H1 (cell line): Measurements from ENCODE around the gene RND2. TPM values are rescaled to one million over a fixed set of nuclear protein-coding genes. Genes with fewer than 3 reads are reported as not detected.

Source experiments
- CTCF ChIA-PET: fragments of 300-600 bp; sonication (Branson Sonifier 250); formaldehyde crosslinking; loops from one replicate; lab custom pipeline; 2021; ENCODE audit not compliant: partially characterized antibody; lab: Charles Lee
- POLR2A ChIA-PET: fragments of 300-600 bp; sonication (Branson Sonifier 250); formaldehyde crosslinking; loops from one replicate; lab custom pipeline; 2021; ENCODE audit warnings: inconsistent platforms; ENCODE audit not compliant: partially characterized antibody; lab: Charles Lee
- DNase-seq, 2 experiments: peaks; one replicate each; pipeline versions ENCODE4 v3.0.0 to v3.0.0-alpha.2; 2010 to 2022; ENCODE audit warnings: low spot score in 2 of 2, low read depth in 1 of 2, mixed read lengths in 1 of 2
- FAIRE-seq: peaks from 2 replicates; lab custom pipeline; 2011; peaks lifted over from hg19 to GRCh38; lab: Jason Lieb, UNC
- H2AFZ ChIP-seq: 2 replicates; pipeline ENCODE4 v1.8.1; 2012; ENCODE audit warnings: low read length, inconsistent platforms
- H2AK5ac ChIP-seq: 2 replicates; pipeline ENCODE4 v1.6.1; 2013; ENCODE audit warnings: low read depth, low read length
- H2BK120ac ChIP-seq: replicated peaks from 2 replicates; pipeline ENCODE3; 2013; ENCODE audit warnings: low read depth, low read length, inconsistent platforms
- H2BK12ac ChIP-seq: 2 replicates; pipeline ENCODE4 v1.6.1; 2013; ENCODE audit warnings: low read depth, low read length
- H2BK15ac ChIP-seq: 2 replicates; pipeline ENCODE4 v1.6.1; 2013; ENCODE audit warnings: low read length
- H2BK20ac ChIP-seq: 2 replicates; pipeline ENCODE4 v1.6.1; 2013; ENCODE audit warnings: low read length
- H2BK5ac ChIP-seq: 2 replicates; pipeline ENCODE4 v1.6.1; 2013; ENCODE audit warnings: low read depth, low read length
- H3K14ac ChIP-seq: 2 replicates; pipeline ENCODE4 v1.6.1; 2013; ENCODE audit warnings: inconsistent platforms; ENCODE audit not compliant: insufficient read length
- H3K18ac ChIP-seq: 2 replicates; pipeline ENCODE4 v1.6.1; 2013; ENCODE audit warnings: low read length; ENCODE audit errors: extremely low read depth
- H3K23ac ChIP-seq: 2 replicates; pipeline ENCODE4 v1.6.1; 2013; ENCODE audit warnings: inconsistent platforms; ENCODE audit not compliant: insufficient read length
- H3K23me2 ChIP-seq: 2 replicates; pipeline ENCODE4 v1.6.1; 2013; ENCODE audit warnings: low read depth, low read length
- H3K27ac ChIP-seq: 2 replicates; pipeline ENCODE4 v1.6.1; 2011; ENCODE audit warnings: low read depth, low read length, inconsistent platforms
- H3K27me3 ChIP-seq, 4 experiments: replicated peaks in 1 of 4; 1 replicate in 1 of 4; 2 replicates in 3 of 4; pipeline versions ENCODE4 v1.6.1 to v1.8.1; 2011 to 2013; ENCODE audit warnings: low read length in 3 of 4, mild to moderate bottlenecking in 3 of 4, inconsistent platforms in 2 of 4, mixed read lengths in 2 of 4, moderate library complexity in 1 of 4; ENCODE audit not compliant: control insufficient read depth in 3 of 4, insufficient read depth in 3 of 4; ENCODE audit errors: extremely low read depth in 1 of 4
- H3K36me3 ChIP-seq, 4 experiments: 2 replicates each; pipeline versions ENCODE4 v1.6.1 to v1.8.1; 2011 to 2013; ENCODE audit warnings: mild to moderate bottlenecking in 4 of 4, low read length in 3 of 4, moderate library complexity in 2 of 4, control low read depth in 1 of 4, inconsistent platforms in 1 of 4; ENCODE audit not compliant: insufficient read depth in 4 of 4, control insufficient read depth in 2 of 4
- H3K4ac ChIP-seq: replicated peaks from 2 replicates; pipeline ENCODE3; 2013; ENCODE audit warnings: low read length, low read depth, mixed read lengths, inconsistent platforms; ENCODE audit not compliant: insufficient read length
- H3K4me1 ChIP-seq, 4 experiments: replicated peaks in 1 of 4; 1 replicate in 1 of 4; 2 replicates in 3 of 4; pipeline versions ENCODE4 v1.6.1 to v1.8.1; 2011 to 2013; ENCODE audit warnings: low read length in 3 of 4, inconsistent platforms in 2 of 4, mixed read lengths in 1 of 4; ENCODE audit not compliant: insufficient read depth in 4 of 4, control insufficient read depth in 3 of 4
- H3K4me2 ChIP-seq, 2 experiments: 2 replicates each; pipeline versions ENCODE4 v1.6.1 to v1.8.1; 2011 to 2013; ENCODE audit warnings: low read depth in 2 of 2, low read length in 2 of 2, control low read depth in 1 of 2, inconsistent platforms in 1 of 2, mild to moderate bottlenecking in 1 of 2; ENCODE audit not compliant: insufficient read depth in 1 of 2
- H3K4me3 ChIP-seq, 4 experiments: fragments of 200-600, 300-600 bp in 1 of 4; sonication (generic), shearing (Covaris generic), sonication (Bioruptor Twin) in 1 of 4; 2 replicates each; pipeline versions ENCODE4 v1.5.1 to v1.8.1; 2011 to 2016; ENCODE audit warnings: low read length in 4 of 4, low read depth in 3 of 4, control low read depth in 2 of 4, inconsistent platforms in 2 of 4, mild to moderate bottlenecking in 2 of 4, mixed read lengths in 1 of 4, moderate library complexity in 1 of 4; ENCODE audit not compliant: insufficient read depth in 2 of 4; ENCODE audit errors: extremely low read depth in 1 of 4
- H3K56ac ChIP-seq: replicated peaks from 2 replicates; pipeline ENCODE3; 2013; ENCODE audit warnings: low read depth, mild to moderate bottlenecking, mixed read lengths, low read length, inconsistent platforms; ENCODE audit not compliant: insufficient read length
- H3K79me1 ChIP-seq: 2 replicates; pipeline ENCODE4 v1.6.1; 2013; ENCODE audit warnings: low read depth, low read length, control low read depth
- H3K79me2 ChIP-seq, 2 experiments: 2 replicates each; pipeline versions ENCODE4 v1.6.1 to v1.8.1; 2012 to 2013; ENCODE audit warnings: low read length in 2 of 2, mild to moderate bottlenecking in 2 of 2, inconsistent platforms in 1 of 2; ENCODE audit not compliant: insufficient read depth in 2 of 2, control insufficient read depth in 1 of 2
- H3K9ac ChIP-seq, 4 experiments: replicated peaks in 1 of 4; 1 replicate in 1 of 4; 2 replicates in 3 of 4; pipeline versions ENCODE4 v1.6.1 to v1.8.1; 2011 to 2013; ENCODE audit warnings: low read depth in 3 of 4, low read length in 3 of 4, control low read depth in 2 of 4, mild to moderate bottlenecking in 2 of 4, moderate library complexity in 2 of 4, inconsistent platforms in 1 of 4; ENCODE audit errors: extremely low read depth in 1 of 4
- H3K9me3 ChIP-seq, 2 experiments: 2 replicates each; pipeline versions ENCODE4 v1.6.1 to v1.8.1; 2012 to 2013; ENCODE audit warnings: mild to moderate bottlenecking in 2 of 2, moderate library complexity in 2 of 2, control low read depth in 1 of 2, inconsistent platforms in 1 of 2, low read depth in 1 of 2, low read length in 1 of 2, mixed read lengths in 1 of 2; ENCODE audit not compliant: insufficient read depth in 2 of 2
- H4K20me1 ChIP-seq, 2 experiments: replicated peaks in 1 of 2; 2 replicates each; pipeline versions ENCODE3 to v1.8.1; 2011 to 2013; ENCODE audit warnings: inconsistent platforms in 2 of 2, low read length in 2 of 2, mild to moderate bottlenecking in 1 of 2; ENCODE audit not compliant: insufficient read depth in 2 of 2, control insufficient read depth in 1 of 2
- H4K5ac ChIP-seq: 2 replicates; pipeline ENCODE4 v1.6.1; 2013; ENCODE audit warnings: low read length, low read depth, mixed read lengths, inconsistent platforms; ENCODE audit not compliant: insufficient read length
- H4K8ac ChIP-seq: 2 replicates; pipeline ENCODE4 v1.8.0; 2013; ENCODE audit warnings: mild to moderate bottlenecking, moderate library complexity, low read length, inconsistent platforms; ENCODE audit not compliant: insufficient read depth; ENCODE audit errors: extremely low read depth
- H4K91ac ChIP-seq: replicated peaks from 2 replicates; pipeline ENCODE3; 2013; ENCODE audit warnings: low read length, mixed read lengths, inconsistent platforms; ENCODE audit not compliant: insufficient read length
- ASH2L ChIP-seq: fragments of 200-600, 300-600 bp; sonication (generic); IDR thresholded peaks from one replicate; pipeline ENCODE4 v1.7.1; 2017; ENCODE audit warnings: low read length
- BRCA1 ChIP-seq: IDR thresholded peaks from 2 replicates; pipeline ENCODE4 v1.6.1; 2012; ENCODE audit warnings: low read depth, low read length, improper control_type of control experiment
- EGR1 ChIP-seq: IDR thresholded peaks from 2 replicates; pipeline ENCODE4 v1.6.1; 2011; ENCODE audit warnings: low read depth, low read length, borderline replicate concordance
- EZH2 ChIP-seq: fragments of 200-600 bp; sonication (generic); IDR thresholded peaks from 2 replicates; pipeline ENCODE4 v1.7.1; 2012; ENCODE audit warnings: low read depth, mild to moderate bottlenecking, moderate library complexity, low read length, inconsistent platforms; ENCODE audit not compliant: severe bottlenecking
- GABPA ChIP-seq: IDR thresholded peaks from 2 replicates; pipeline ENCODE4 v1.6.1; 2011; ENCODE audit warnings: mild to moderate bottlenecking, low read length, moderate library complexity, borderline replicate concordance; ENCODE audit not compliant: insufficient read depth
- GTF2F1 ChIP-seq: IDR thresholded peaks from 2 replicates; pipeline ENCODE4 v1.6.1; 2012; ENCODE audit warnings: low read depth, low read length, improper control_type of control experiment, borderline replicate concordance
- HDAC2 ChIP-seq, 2 experiments: fragments of 300-600 bp in 1 of 2; sonication (generic) in 1 of 2; IDR thresholded peaks; 2 replicates each; pipeline ENCODE4 v1.6.1; 2011 to 2012; ENCODE audit warnings: low read depth in 2 of 2, low read length in 2 of 2, mild to moderate bottlenecking in 2 of 2, moderate library complexity in 2 of 2, borderline replicate concordance in 1 of 2, inconsistent platforms in 1 of 2
- JUND ChIP-seq: IDR thresholded peaks from 2 replicates; pipeline ENCODE4 v1.6.1; 2011; ENCODE audit warnings: mild to moderate bottlenecking, improper control_type of control experiment, low read length
- MAFK ChIP-seq: IDR thresholded peaks from 2 replicates; pipeline ENCODE4 v1.6.1; 2012; ENCODE audit warnings: low read depth, mild to moderate bottlenecking, improper control_type of control experiment, low read length
- NANOG ChIP-seq: IDR thresholded peaks from 2 replicates; pipeline ENCODE4 v1.6.1; 2011; ENCODE audit warnings: low read length, low read depth, mild to moderate bottlenecking, inconsistent platforms; ENCODE audit not compliant: insufficient read depth, poor library complexity, severe bottlenecking
- WGBS, 2 experiments: shearing (Covaris generic) in 1 of 2; methylation state at CpG; one replicate each; pipeline versions ENCODE4 v1.1.6 to v1.1.7; 2013 to 2015; ENCODE audit warnings: low lambda C conversion rate in 2 of 2, mixed read lengths in 2 of 2, inconsistent platforms in 1 of 2, low coverage in 1 of 2, missing lambda C conversion rate in 1 of 2; ENCODE audit not compliant: insufficient replicate concordance in 2 of 2, insufficient coverage in 1 of 2, insufficient read length in 1 of 2; ENCODE audit errors: extremely low coverage in 1 of 2, missing lambda C conversion rate in 1 of 2; 5-methylcytosine and 5-hydroxymethylcytosine counted together
- polyA plus RNA-seq, 7 experiments: library from polyadenylated mRNA; depleted of rRNA in 3 of 7; stranded (reverse) in 5 of 7; unstranded in 2 of 7; fragments of >200 nt in 5 of 7; fragments of 200-250 nt in 2 of 7; gene quantifications; 1 replicate in 5 of 7; 2 replicates in 1 of 7; 4 replicates in 1 of 7; pipeline versions ENCODE4 v1.2.1 to v1.2.3, GENCODE V29; 2011 to 2013; ENCODE audit warnings: missing spikeins in 2 of 7, mixed read lengths in 2 of 7
- total RNA-seq: library from RNA; stranded (reverse); fragmentation: NEBNext Ultra II Directional; extraction: Animal tissue kit (Norgen Biotek cat#: 25700); gene quantifications from 2 replicates; pipeline ENCODE4 v1.2.1, GENCODE V29; 2021

RND2 gene
- total and polyA plus RNA-seq, 2 of the 8 experiments (the other 6 are each of a cell fraction or from before 2014, with no cell fraction given): 51.3 to 61.4 TPM

GRCh38 chr17:43018008-43018853 lies 6.8 kb upstream of the RND2 start:
- POLR2A ChIA-PET: interaction anchor here (1.6 to 10.8 kb wide), 5 partner anchors 12 to 297 kb away, joined by 3 to 123 read pairs (median 23); partner anchors contain the start of genes IFI35 and RPL27
- H3K14ac ChIP-seq: no peak overlapping the region
- 95% methylated on average over 19 of the region's 19 CpGs; no CpG with 5 or more reads in 1 of the 2 experiments for WGBS, 2 experiments
- no peak overlapping the region for H2BK12ac ChIP-seq
- no peak overlapping the region for H2BK120ac ChIP-seq
- H2BK20ac ChIP-seq: no peak overlapping the region
- no peak overlapping the region; a peak in 1 of 4 replicates for H3K4me2 ChIP-seq
- H3K79me2 ChIP-seq: peaks cover 0 to 35% of the 10 kb centered on the region in 2 experiments; a peak in 3 of 4 replicates
- no peak overlapping the region for H2AFZ ChIP-seq
- no peaks in the 10 kb centered on the region for H3K9me3 ChIP-seq
- no peak overlapping the region for H2BK15ac ChIP-seq
- H4K8ac ChIP-seq: no peak overlapping the region
- peaks cover 6 to 39% (median 12%) of the 10 kb centered on the region in 4 experiments; a peak in 7 of 8 replicates for H3K36me3 ChIP-seq
- CTCF ChIA-PET: interaction anchor here (0.6 to 1.5 kb wide), 3 partner anchors 12 to 197 kb away, joined by 3 to 4 read pairs (median 3); partner anchors contain the start of gene RPL27
- no peak overlapping the region for H3K23ac ChIP-seq
- no peak overlapping the region for H2AK5ac ChIP-seq
- peaks cover 12% of the 10 kb centered on the region in 2 experiments for H4K20me1 ChIP-seq
- H3K27ac ChIP-seq: peak overlapping the region; percentile 40; the same call in 1 of the 2 replicates
- peaks cover 19% of the 10 kb centered on the region for H3K79me1 ChIP-seq
- no peak overlapping the region for H4K5ac ChIP-seq
- no peak overlapping the region for H3K4ac ChIP-seq
- H3K9ac ChIP-seq: no peak overlapping the region
- no peak overlapping the region for H2BK5ac ChIP-seq
- DNase-seq (no peak), FAIRE-seq (no peak)
- no peaks in the 10 kb centered on the region for H3K27me3 ChIP-seq
- peaks cover 8% of the 10 kb centered on the region; the same call in 1 of the 2 replicates for H3K23me2 ChIP-seq
- H3K4me1 ChIP-seq: peaks cover 6 to 18% (median 12%) of the 10 kb centered on the region in 4 experiments
- H3K4me3 ChIP-seq: no peak overlapping the region
- H3K18ac ChIP-seq: no peak overlapping the region
- no peak overlapping the region for H3K56ac ChIP-seq
- no peak overlapping the region for H4K91ac ChIP-seq
- TF ChIP-seq EGR1 (no peak), MAFK (no peak), GTF2F1 (no peak), HDAC2 (IDR thresholded peaks at IDR 0.05; ENCODE audit: borderline replicate concordance in 1 of 2, low read depth in 2 of 2, low read length in 2 of 2) (no peak), JUND (no peak), GABPA (no peak), NANOG (no peak), ASH2L (no peak), EZH2 (no peak), BRCA1 (no peak)
